ENCODE data around the gene BST1. TPM values are rescaled to one million over a fixed set of nuclear protein-coding genes. Genes with fewer than 3 reads are reported as not detected.

Gene BST1
- polyA plus RNA-seq, 1 of the 3 experiments (the other 2 are of a cell fraction): 7.3 TPM

DNA sequence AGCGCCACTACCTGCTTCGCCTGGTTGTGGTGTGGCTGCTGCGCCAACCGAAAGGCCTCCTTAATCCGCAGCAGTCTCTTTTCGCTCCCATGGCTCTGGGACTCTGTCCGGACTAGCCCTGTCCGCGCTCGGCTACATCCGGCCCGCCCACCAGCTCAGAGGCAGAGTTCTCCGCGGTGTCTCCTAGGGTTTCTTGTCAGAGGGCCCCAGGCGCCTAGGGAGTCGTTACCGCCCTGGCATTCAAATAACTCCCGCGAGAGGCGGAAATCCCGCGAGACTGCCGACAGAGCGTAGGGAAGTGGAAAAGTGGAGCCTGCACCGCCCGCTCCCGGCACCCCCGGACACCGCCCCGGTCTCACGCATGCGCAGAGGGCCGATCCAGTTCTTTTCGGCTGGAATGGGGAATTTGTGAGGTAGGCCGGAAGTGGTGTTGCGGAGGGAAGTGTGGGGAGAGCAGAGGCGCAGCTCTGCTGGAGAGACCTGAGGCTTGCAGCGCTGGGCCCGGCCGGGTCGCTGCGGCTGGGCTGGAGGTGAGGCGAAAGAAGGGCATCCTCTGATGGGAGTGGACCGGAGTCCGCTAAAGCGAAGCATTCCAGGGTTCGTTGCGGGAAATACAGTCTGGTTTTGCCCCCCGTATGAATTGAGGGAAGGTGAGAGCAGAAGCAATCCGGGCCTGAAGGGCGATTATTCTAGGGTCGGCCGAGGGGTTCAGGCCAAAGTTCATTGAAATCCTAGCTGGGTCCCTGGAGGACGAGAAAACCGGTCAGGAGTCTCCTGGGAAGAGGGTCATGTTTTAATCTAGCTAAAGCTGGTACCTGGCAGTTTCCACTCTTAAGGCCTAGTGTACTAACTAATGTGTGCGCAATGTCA lies 21.3 kb upstream of the BST1 start, which contains the start of gene FAM200B (continued):
- TF ChIP-seq, protein P1, sequence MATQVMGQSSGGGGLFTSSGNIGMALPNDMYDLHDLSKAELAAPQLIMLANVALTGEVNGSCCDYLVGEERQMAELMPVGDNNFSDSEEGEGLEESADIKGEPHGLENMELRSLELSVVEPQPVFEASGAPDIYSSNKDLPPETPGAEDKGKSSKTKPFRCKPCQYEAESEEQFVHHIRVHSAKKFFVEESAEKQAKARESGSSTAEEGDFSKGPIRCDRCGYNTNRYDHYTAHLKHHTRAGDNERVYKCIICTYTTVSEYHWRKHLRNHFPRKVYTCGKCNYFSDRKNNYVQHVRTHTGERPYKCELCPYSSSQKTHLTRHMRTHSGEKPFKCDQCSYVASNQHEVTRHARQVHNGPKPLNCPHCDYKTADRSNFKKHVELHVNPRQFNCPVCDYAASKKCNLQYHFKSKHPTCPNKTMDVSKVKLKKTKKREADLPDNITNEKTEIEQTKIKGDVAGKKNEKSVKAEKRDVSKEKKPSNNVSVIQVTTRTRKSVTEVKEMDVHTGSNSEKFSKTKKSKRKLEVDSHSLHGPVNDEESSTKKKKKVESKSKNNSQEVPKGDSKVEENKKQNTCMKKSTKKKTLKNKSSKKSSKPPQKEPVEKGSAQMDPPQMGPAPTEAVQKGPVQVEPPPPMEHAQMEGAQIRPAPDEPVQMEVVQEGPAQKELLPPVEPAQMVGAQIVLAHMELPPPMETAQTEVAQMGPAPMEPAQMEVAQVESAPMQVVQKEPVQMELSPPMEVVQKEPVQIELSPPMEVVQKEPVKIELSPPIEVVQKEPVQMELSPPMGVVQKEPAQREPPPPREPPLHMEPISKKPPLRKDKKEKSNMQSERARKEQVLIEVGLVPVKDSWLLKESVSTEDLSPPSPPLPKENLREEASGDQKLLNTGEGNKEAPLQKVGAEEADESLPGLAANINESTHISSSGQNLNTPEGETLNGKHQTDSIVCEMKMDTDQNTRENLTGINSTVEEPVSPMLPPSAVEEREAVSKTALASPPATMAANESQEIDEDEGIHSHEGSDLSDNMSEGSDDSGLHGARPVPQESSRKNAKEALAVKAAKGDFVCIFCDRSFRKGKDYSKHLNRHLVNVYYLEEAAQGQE (IDR thresholded peaks at IDR 0.05; ENCODE audit: low read depth, low read length): no peak
- peak; percentile 46; the same call in 1 of the 2 replicates for TF ChIP-seq FOXM1 (IDR thresholded peaks at IDR 0.05; ENCODE audit: low read depth)
- TF ChIP-seq TEAD4 (IDR thresholded peaks at IDR 0.05; ENCODE audit: borderline replicate concordance, insufficient read depth): peak; percentile 45; the same call in 1 of the 2 replicates
- TF ChIP-seq EZH2phosphoT487 (IDR thresholded peaks at IDR 0.05; ENCODE audit: borderline replicate concordance, low read depth): no peak
- TF ChIP-seq, protein P2, sequence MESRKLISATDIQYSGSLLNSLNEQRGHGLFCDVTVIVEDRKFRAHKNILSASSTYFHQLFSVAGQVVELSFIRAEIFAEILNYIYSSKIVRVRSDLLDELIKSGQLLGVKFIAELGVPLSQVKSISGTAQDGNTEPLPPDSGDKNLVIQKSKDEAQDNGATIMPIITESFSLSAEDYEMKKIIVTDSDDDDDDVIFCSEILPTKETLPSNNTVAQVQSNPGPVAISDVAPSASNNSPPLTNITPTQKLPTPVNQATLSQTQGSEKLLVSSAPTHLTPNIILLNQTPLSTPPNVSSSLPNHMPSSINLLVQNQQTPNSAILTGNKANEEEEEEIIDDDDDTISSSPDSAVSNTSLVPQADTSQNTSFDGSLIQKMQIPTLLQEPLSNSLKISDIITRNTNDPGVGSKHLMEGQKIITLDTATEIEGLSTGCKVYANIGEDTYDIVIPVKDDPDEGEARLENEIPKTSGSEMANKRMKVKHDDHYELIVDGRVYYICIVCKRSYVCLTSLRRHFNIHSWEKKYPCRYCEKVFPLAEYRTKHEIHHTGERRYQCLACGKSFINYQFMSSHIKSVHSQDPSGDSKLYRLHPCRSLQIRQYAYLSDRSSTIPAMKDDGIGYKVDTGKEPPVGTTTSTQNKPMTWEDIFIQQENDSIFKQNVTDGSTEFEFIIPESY (IDR thresholded peaks at IDR 0.05; ENCODE audit: borderline replicate concordance, low read depth): peak; percentile 100
- peak; percentile 78 for TF ChIP-seq ELF1 (IDR thresholded peaks at IDR 0.05)
- TF ChIP-seq, protein P3, sequence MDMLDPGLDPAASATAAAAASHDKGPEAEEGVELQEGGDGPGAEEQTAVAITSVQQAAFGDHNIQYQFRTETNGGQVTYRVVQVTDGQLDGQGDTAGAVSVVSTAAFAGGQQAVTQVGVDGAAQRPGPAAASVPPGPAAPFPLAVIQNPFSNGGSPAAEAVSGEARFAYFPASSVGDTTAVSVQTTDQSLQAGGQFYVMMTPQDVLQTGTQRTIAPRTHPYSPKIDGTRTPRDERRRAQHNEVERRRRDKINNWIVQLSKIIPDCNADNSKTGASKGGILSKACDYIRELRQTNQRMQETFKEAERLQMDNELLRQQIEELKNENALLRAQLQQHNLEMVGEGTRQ (IDR thresholded peaks at IDR 0.05; ENCODE audit: borderline replicate concordance, low read depth, low read length): no peak

DNA sequence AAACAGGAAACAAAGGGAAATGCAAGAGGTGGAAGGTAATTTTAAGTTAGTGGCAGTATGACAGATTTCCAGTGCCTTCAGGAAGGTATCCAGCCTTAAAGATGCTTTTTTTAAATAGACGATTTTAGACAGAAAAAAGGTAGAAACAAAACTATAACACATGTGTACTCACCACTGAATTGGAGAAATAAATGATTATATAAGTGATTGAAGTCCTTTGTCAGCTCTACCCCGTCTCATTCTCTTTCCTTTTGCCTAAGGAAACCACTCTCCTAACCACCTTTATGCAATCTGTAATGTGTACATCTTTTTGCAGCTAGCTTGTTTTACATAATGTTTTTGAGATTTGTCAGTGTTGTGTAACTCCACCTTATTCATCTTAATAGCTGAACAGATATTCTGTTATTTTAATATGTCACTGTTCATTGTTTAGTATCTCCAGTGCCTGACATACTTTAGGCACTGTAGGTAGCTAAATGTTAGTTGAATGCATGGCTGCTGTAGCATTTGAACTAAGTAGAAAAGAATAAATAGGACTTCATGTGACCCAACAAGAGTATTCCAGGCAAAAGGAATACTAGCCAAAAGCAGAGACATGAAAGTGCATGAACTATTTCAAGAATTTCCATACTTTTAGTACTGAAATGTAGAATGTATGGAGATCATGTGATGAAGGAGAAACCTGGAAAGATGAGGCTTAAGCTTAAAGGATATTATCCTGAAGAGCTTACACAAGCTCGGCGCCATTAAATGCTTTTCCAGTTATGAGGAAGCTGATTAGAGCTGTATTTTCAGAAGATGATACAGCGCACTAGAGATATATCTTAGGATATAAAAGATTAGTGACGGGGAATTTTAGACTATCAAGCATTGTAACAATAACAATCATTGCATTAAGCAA lies 20.4 kb upstream of the BST1 start:
- H3K9me3 ChIP-seq: no peaks in the 10 kb centered on the region
- H3K9ac ChIP-seq: peak overlapping the region; percentile 98
- H3K27me3 ChIP-seq (ENCODE audit: insufficient read depth): no peaks in the 10 kb centered on the region
- H3K36me3 ChIP-seq (replicated peaks in 1 of 2; ENCODE audit: control insufficient read depth in 1 of 2, insufficient read depth in 2 of 2, low read length in 1 of 2): peaks cover 34 to 37% of the 10 kb centered on the region in 2 experiments
- peaks cover 96% of the 10 kb centered on the region for H3K79me2 ChIP-seq (ENCODE audit: insufficient read depth)
- peak overlapping the region; percentile 85 to 96 for H3K4me3 ChIP-seq (ENCODE audit: low read depth in 2 of 2, low read length in 1 of 2)
- H3F3A ChIP-seq (replicated peaks; ENCODE audit: insufficient read depth): peaks cover 18% of the 10 kb centered on the region
- peak overlapping the region; percentile 75 for H3K4me2 ChIP-seq
- no peaks in the 10 kb centered on the region for H4K20me1 ChIP-seq (ENCODE audit: insufficient read depth)
- ChIA-PET CTCF (interaction anchor here (0.8 to 1.9 kb wide), 5 partner anchors 9 to 203 kb away, joined by 3 to 5 read pairs (median 3); no protein-coding TSS in a partner anchor), POLR2A (interaction anchor here (2.5 kb wide), 1 partner anchor 27 kb away, joined by 15 read pairs; the partner anchor contains the start of gene FBXL5)
- H3K4me1 ChIP-seq (ENCODE audit: control insufficient read depth in 1 of 2, insufficient read depth in 2 of 2, low read depth in 1 of 2, low read length in 1 of 2): peaks cover 13 to 24% of the 10 kb centered on the region in 2 experiments; a peak in 3 of 4 replicates
- peak overlapping the region; percentile 96 to 98 for H3K27ac ChIP-seq (ENCODE audit: low read depth in 2 of 2, low read length in 1 of 2)
- no peak for TF ChIP-seq EP300 (IDR thresholded peaks at IDR 0.05; ENCODE audit: borderline replicate concordance in 1 of 2, low read depth in 1 of 2, low read length in 1 of 2)
- no peak for TF ChIP-seq RXRA (IDR thresholded peaks at IDR 0.05; ENCODE audit: borderline replicate concordance, low read depth)
- peak; percentile 65; the same call in 1 of the 2 replicates for TF ChIP-seq YY1 (IDR thresholded peaks at IDR 0.05; ENCODE audit: low read depth)
- H2AFZ ChIP-seq (ENCODE audit: low read depth): peak overlapping the region; percentile 74
- no peaks in the 10 kb centered on the region for H3K9me2 ChIP-seq
- 14% methylated on average over 6 of the region's 6 CpGs for WGBS (ENCODE audit: low lambda C conversion rate)
- no peak for DNase-seq

Data from SK-N-SH (cell line).